NK-92 (cell line): Measurements from ENCODE around the gene ARHGAP29.

Source experiments
- DNase-seq: peaks from one replicate; lab custom pipeline; 2025; ENCODE audit not compliant: unreplicated experiment; lab: John Stamatoyannopoulos, UW

ARHGAP29 gene

DNA sequence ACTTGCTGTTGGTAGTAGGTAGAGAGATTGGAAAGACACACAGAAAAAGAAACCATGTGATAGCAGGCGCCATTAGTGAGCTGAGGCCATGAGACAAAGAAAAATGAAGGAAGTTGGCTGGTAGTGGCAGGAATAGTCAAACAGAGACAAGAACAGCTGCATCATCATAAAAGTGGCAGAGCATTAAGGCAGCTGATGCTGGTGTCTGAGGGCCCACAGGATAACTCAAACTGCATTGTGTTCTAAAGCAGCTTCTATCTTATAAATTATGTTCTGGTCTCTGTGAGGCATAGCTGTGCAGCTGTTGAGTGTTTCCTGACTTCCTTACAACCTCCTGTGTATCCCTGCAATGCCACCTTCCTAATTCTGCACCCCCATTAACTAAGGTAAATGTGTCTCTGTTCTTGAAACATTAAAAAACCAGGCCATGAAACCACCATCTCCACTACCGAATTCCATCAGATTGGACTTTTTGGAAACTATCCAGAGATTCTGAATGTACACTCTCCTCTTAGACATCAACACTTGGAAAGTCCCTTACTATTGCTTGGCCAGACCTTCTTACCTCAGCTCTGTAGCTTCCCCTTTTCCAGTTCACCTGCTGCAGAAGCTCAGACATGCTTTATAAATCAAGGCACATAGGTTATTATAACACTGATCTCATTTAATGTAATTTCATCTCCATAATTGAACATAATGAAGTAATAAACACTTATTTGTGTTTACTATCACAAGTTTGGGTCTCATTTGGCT, 23.4 kb upstream of the ARHGAP29 start:
- DNase-seq, result no peak

DNA sequence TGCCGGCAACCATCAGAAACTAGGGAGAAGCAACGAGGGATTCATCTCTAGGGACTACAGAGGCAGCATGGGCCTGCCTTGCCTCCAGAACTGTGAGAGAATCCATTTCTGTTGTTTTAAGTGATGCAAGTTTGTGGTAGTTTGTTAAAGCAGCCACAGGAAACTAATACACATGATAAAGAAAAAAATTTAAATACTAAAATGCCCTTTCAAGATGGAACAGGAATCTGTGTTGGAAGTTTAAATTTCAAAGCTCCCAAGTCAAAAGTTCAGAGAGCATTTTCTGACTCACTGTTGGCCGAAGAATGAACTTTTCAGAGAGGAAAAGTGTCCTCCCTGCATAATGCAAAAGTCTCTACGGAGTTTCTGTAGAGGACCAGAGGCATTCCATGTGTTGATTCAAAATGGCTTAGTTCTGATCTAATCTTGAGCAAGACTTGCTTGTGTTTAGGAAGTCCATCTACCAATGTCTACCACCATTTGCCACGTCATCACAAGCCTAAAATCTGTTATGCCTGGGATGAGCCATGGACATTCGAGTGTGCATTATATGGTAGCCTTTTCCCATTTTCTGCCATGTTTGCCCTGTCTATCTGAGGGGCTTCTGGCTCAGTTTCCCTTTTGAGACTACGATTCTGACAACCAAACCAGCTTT, 22.4 kb upstream of the ARHGAP29 start:
- DNase-seq, result no peak

DNA sequence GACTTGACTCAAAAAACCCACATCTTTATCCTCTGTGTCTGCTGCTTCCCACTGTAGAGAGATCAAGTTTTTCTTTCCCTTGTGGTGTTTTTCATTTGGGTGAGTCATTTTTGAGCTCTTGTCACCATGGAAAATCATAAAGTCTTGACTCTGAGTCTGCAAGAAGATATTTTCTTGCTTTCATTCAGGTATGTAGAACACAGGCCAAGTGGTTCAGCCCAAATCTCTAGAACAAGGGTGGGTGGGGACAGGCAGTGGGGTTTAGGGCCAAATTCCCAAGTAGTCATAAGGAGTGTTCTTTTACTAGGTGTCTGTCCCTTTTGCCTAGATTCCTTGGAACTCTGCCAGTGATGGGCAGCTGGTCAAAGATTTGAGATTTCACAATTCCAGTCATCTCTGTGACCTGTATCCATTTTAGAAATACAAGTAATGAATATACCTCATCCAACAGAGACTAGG, 21.5 kb upstream of the ARHGAP29 start:
- DNase-seq, result no peak

DNA sequence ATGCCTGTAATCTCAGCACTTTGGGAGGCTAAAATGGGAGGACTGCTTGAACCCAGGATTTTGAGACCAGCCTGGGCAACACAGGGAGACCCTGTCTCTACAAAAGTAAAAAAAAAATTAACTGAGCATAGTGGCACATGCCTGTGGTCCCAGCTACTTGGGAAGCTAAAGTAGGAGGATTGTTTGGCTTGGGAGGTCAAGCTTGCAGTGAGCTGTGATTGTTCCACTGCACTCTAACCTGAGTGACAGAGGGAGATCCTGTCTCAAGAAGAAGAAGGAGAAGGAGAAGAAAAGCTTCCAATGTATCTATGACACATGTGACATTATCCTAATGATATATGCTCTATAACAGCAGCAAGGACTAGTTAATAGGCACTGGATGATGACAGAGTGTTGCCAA, 20.1 kb upstream of the ARHGAP29 start:
- no peak for DNase-seq

DNA sequence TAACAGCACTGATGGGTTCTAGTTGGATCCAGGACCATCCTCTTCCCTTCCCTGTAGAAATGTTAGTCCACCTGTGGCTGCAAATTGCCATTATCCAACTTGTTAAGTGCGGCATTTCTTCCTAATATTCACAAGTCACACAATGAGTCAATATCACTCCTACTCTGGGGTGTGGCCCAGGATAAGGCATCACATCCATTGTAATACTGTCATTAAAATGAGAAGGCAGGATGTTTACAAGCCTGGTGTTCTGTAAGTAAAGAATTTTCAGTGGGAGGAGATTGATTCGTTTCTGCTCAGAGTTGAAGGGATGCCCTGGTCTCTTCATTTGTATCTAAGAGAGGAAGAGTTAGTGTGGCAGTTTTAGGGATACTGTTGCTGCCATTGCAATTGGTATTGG, 18.1 kb upstream of the ARHGAP29 start:
- DNase-seq, result no peak

DNA sequence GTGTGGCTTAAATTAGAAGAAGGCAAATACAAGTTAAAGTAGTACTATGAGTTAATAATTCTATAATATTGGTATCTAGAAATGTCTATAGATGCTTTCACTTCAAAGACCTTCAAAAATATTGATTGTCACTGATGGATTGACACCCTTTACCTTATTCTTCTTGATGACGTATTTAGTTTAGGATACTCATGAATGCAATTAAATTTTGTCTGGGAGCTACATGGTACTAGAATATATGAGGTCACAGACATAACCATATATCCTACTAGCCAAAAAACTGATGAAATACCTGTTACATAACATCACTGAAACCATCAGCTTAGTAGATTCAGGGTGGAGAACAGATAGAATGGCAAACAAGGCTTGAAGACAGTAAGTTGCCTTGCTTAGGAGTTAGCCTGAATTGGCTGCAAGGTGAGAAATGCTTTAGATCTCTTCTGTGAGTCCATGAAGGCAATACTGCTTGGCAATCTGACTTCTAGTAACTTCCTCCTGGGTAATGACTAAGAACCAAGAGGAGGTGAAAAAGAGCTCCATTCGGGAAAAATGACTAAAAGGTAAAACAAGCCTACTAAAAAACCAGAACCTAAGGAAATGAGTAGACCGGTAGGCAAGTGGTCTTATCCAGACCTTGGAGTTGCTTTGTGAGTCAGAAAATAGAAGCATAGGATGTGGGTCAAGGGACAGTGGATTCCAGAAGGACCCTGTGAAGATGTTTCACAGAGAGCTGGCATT, 16.9 kb upstream of the ARHGAP29 start:
- DNase-seq, result no peak

DNA sequence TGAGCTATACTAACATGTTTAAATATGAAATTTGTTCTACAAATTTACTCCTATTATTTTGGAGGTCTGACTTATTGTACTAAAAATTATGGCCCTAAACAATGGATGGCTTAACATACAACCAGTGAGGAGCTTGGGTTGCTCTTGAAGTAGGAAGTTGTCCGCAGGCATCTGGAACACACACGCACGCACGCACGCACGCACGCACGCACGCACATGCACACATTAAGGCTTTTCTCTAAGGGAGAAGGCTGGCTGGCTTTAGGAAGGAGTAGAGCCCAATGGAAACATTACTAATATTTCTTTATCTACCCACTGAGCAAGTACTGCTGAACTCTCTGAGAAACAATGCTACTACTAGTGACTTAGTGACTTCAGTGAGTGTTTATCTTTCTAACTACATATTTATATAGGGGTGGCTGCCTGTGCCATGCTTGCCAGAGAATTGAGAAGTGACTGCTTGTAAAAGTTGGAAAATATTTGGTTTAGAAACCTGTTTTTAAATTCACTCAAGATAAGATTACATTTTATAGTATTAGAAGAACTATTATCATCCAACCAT, 16.2 kb upstream of the ARHGAP29 start:
- no peak for DNase-seq

DNA sequence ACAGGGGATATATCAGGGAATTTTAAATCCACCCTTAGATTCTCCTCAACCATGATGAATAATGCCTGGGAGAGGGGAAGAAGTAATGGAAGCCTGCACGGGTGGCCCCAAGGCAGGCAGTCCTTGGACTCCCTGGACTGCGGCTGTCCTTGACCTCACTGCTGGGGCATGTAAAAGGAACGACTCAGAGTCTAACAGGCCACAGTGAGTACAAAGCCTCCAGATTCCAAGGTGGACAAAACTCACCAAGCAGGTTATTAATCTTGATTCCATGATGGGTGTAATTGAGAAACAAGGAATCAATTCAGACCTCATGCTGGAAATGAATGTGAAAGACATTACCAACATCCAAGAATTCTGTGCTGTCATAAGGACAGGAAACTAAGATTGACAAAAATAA, 13.0 kb upstream of the ARHGAP29 start:
- DNase-seq, result no peak

DNA sequence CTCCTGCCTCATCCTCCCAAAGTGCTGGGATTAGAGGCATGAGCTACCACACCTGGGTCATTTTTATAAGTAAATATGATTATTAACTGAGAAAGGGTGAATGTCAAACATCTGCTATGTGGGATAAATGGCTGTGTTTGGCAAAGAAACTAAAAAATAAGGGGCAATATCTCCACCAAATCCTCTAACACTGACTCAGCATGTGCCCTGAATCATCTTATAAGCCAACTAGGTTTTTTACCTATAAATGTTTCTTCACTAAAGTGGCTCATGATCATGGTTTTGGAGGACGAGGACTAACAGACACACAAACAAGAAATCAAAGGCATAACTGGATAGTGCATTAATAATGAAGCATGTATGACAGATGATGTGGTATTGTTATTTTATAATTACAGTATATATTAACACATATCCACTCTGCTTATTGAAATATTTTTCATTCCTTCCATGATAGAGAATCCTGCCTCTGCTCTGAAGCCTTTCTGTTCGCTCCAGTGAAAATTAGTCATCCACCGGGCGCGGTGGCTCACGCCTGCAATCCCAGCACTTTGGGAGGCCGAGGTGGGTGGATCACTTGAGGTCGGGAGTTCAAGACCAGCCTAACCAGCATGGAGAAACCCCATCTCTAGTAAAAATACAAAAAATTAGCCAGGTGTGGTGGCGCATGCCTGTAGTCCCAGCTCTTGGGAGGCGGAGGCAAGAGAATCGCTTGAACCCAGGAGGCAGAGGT, 11.7 kb upstream of the ARHGAP29 start:
- no peak for DNase-seq

DNA sequence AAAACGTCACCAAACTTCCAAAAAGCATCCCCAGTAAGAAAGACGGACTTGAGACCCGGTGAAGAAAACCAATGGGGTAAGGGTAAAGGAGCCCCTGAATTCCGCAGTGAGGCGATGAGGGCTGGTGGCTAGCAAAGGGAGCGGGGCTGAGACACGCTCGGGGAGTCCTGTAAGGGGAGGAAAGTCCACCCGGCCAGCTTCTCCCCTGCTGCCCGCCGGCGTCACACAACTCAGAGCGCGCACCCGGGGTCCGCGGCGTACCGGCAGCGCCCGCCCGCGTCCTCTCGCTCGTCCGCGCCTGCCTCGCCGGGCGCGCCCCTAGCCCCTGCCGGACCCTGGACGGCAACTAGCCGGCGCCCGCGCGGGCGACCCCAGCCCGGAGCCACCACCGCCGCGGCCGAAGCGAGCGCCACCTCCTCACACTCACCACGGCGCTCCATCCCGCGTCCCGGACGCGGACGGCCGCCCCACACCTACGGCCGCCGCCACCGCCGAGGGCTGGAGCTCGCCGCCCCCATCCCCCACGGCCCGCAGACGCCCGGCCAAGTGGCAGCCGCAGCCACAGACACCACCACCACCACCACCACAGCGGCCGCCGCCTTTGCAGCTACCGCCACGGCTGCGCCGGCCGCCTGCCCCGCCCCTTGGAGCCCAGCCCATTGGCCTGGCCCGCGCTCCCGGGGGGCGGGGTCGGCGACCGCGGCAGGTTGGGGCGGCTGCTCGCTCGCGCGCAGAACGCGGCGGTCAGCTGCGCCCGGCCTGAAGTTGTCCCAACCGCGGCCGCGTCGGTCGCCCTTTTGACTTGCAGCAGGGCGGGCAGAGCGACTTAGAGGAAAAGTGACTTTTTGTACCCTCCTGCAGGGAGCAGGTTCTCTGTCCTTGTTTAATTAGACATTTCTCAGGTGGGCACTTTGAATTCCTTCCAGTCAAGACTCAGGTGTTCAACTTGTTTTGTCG, 10.0 kb upstream of the ARHGAP29 start:
- DNase-seq, result no peak

DNA sequence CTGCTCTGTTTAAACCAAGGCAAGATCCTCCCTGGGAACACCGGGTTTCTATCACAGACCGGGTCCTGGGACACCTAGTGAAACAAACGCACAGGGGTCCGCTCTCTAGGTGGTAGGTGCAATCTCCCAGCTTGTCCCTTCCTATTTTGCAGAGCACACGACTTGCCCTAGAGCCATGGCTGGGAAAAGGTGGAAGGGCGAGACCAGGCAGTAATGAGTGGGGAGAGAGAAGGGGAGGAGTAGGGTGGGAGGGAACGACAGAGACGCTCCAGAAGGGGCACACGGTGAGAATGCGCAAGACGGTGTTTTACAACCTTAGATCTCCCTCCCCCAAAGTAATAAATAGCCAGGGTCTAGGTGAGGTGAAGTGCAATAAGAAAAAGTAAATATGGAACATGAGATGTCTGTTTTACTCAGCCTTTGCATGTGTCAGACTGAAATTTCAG, 9.3 kb upstream of the ARHGAP29 start:
- DNase-seq, result no peak

DNA sequence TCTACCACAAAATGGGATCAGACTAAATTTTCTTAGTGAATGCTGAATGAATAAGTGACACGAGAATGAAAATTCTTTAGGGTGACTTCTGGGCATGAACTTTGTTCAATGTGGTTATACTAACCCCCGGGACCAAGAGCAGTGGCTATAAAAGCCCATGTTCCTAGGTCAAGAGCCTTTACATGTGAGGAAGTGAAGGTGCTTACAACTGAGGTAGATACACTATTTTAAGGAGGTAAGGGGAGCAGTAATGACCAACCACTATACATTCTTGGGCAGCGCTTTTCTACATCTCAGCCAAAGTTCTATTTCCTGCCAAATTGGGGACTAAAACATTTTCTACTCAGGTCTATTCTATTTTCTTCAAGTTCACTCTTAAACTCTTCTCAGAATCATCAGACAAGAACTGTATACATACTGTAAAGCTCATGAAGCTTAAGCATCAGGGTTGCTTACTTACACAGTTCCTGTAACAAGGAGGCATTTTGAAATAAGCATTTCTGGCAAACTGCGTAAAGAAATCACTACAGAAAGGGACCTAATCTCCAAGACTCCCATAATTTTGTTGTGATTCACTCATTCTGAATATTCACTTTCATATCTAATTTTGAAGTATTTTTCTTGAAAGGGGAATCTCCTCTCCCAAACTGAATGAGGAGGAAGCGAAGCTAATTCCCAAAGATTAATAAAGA, 8.5 kb upstream of the ARHGAP29 start:
- DNase-seq, result no peak

DNA sequence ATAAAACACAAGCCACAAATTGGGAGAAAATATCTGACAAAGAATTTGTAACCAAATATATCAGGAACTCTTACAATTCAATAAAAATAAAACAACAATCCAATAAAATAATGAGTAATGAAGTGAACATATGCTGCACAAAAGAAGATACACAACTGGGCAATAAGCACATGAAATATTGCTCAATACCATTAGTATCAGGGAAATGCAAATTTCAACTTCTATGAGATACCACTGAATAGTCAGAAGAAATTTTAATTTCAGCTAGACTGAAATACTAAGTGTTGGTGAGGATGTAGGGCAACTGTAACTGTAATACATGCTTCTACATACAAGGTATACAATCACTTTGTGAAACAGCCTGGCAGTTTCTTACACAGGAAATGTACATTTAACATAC, 7.4 kb upstream of the ARHGAP29 start:
- DNase-seq, result no peak

DNA sequence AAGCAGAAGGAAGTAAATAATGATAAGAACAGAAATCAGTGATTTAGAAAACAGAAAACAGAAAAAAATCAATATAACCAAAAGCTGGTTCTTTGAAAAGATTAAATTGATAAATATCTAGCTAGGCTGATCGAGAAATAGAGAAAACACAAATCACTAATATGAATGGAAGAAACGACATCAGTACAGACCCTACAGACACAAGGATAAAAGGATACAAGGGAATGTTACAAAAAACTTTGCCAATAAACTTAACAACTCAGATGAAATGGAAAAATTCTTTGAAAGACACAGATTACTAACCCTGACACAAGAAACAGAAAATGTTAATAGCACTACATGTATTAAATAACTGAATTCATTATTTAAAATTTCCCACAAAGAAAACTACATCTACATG, 6.3 kb upstream of the ARHGAP29 start:
- no peak for DNase-seq

DNA sequence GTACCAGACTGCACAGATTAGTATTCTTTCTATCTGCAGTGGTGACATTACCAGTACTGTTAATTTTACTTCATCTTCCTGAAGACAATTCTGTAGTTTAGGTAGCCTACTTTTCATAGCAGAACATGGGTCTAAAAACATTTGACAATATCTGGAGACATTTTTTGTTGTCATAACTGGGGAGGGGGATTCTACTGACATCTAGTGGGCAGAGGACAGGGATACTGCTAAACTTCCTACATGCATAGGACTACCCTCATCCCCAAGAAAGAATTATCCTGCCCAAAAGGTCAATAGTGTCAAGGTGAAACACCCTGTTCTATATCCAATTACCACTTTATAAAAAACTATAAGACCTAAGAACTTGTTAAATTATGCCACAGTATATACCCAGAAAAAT, 3.4 kb upstream of the ARHGAP29 start:
- no peak for DNase-seq

DNA sequence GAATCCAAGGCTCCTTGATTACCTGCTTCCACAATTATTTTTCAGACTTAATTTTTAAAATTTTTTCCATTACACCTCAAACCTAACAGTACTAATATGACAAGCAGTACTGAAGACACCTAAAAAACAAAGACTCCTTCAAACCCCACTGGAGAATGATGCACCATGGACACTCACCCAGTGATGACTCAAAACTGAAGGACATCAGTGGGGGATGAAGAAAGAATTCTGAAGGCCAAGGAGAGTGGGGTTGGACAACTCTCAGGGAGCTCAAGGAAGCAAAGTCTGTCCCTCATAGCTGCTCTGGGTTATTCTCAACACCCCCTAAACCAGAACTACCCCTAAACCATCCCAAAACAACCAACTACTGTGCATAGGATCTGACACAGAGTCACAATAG, 2.4 kb upstream of the ARHGAP29 start:
- no peak for DNase-seq

DNA sequence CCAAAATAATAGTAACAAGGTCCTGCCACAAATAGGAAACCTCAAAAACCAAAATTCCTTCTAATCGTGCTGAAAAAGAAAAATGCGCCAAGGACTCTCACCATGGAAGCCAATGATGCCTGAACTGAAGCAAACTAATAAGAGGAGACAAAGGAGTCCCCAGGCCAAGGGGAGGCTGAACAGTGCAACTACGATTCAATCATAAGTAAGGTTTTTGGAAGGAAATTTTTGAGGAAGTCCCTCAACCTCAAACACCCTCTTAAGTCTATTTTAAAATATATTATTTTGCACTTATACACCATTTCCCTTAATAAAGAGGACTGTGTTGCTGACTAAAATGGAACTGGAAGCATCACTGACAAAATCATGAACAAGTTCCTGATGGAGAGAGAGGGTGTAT, 1.7 kb upstream of the ARHGAP29 start:
- no peak for DNase-seq

DNA sequence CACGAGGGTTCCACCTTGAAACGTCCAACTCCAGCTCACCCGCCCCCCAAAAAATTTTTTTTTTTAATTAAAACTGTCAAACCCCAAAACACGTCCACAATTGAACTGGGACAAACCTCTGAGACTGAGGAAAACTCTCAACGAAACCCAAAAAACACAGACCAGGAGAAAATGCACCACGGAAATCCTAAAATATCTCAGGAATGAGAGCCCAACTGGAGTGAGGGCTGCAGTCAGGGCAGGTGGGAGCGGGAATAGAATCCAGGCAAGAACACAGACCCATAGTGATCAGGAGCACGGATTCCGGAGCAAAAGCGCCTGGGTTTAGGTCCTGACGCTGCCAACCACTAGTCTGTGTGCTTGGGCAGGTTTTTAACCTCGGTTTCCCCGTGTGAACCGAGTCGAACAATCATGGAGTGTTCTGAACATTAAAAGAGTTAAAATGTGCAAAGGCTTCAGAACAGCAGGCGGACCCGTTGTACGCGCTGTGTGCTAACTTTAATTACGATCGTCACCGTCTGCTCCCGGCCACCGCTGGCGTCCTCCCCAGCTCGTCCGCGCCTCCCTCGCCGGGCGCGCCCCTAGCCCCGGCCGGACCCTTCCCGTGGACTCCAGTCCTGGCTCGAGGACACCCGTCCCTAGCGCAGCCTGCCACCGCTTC, 624 bp downstream of the ARHGAP29 start:
- no peak for DNase-seq

DNA sequence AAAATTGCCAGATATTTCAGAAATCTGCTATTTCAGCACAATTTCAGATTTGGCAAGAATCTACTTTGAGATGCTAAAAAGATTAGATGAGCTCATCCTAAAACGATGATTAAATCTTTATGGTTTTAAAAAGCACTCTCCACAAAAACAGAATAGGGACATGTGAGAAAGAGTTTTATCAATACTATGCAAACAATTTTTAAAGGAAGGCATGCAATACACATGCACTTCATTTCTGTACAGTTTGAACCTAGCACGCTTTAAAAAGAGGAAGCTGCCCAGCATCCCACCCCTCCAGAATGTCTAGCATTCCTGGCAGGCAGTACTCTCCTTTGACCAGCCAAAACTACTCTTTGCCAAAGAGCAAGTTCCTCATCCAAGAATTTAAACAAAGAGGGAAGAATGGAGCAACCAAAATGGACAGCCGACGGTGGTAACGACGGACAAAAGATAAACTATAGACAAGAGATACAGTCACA, 1.3 kb downstream of the ARHGAP29 start:
- DNase-seq, result no peak
